OCI-LY1 (cell line): ENCODE measurements around the gene MYO3B.

Experiments
- H2AFZ ChIP-seq: fragments of 200-600 bp; sonication (generic), shearing (Covaris generic); 2 replicates; pipeline ENCODE4 v1.6.0; 2014; ENCODE audit warnings: antibody characterized with exemption, mild to moderate bottlenecking, low read length
- H3F3A ChIP-seq: fragments of 200-600 bp; sonication (generic), shearing (Covaris generic); 2 replicates; pipeline ENCODE4 v1.6.0; 2014; ENCODE audit warnings: mild to moderate bottlenecking, antibody characterized with exemption, low read length, moderate library complexity; ENCODE audit not compliant: insufficient read depth
- H3K27ac ChIP-seq: fragments of 200-600 bp; sonication (generic); 2 replicates; pipeline ENCODE4 v1.5.1; 2014; ENCODE audit warnings: low read length, mixed run types, mild to moderate bottlenecking, low read depth; ENCODE audit not compliant: poor library complexity, severe bottlenecking
- H3K27me3 ChIP-seq: fragments of 200-600 bp; sonication (generic); 2 replicates; pipeline ENCODE4 v1.6.0; 2014; ENCODE audit warnings: antibody characterized with exemption, mild to moderate bottlenecking, low read length, moderate library complexity; ENCODE audit not compliant: insufficient read depth
- H3K36me3 ChIP-seq: fragments of 200-600 bp; sonication (generic); 2 replicates; pipeline ENCODE4 v1.6.1; 2014; ENCODE audit warnings: mild to moderate bottlenecking, antibody characterized with exemption, low read length, moderate library complexity, mixed read lengths; ENCODE audit not compliant: insufficient read depth
- H3K4me1 ChIP-seq: fragments of 200-600 bp; sonication (generic); 2 replicates; pipeline ENCODE4 v1.5.1; 2014; ENCODE audit warnings: mild to moderate bottlenecking, low read length, moderate library complexity; ENCODE audit not compliant: insufficient read depth, severe bottlenecking
- H3K4me2 ChIP-seq: fragments of 200-600 bp; sonication (generic), shearing (Covaris generic); 2 replicates; pipeline ENCODE4 v1.6.1; 2014; ENCODE audit warnings: low read length
- H3K4me3 ChIP-seq: fragments of 200-600 bp; sonication (generic); 2 replicates; pipeline ENCODE4 v1.5.1; 2014; ENCODE audit warnings: low read length, low read depth, mild to moderate bottlenecking, mixed read lengths; ENCODE audit not compliant: poor library complexity, severe bottlenecking
- H3K79me2 ChIP-seq: fragments of 200-600 bp; shearing (Covaris generic); 2 replicates; pipeline ENCODE4 v1.6.1; 2016; ENCODE audit warnings: mixed run types, low read length, mixed read lengths; ENCODE audit not compliant: insufficient read depth
- H3K9ac ChIP-seq: fragments of 200-600 bp; sonication (generic), shearing (Covaris generic); 2 replicates; pipeline ENCODE4 v1.6.1; 2014; ENCODE audit warnings: mild to moderate bottlenecking, low read length, mixed read lengths
- H3K9me2 ChIP-seq: fragments of 200-600 bp; sonication (generic), shearing (Covaris generic); 2 replicates; pipeline ENCODE4 v1.6.1; 2014; ENCODE audit warnings: low read depth, mild to moderate bottlenecking, low read length, mixed read lengths
- H3K9me3 ChIP-seq: fragments of 200-600 bp; shearing (Covaris generic); 2 replicates; pipeline ENCODE4 v1.6.1; 2014; ENCODE audit warnings: low read length, mixed read lengths
- H4K20me1 ChIP-seq: fragments of 200-600 bp; sonication (generic), shearing (Covaris generic); 2 replicates; pipeline ENCODE4 v1.6.0; 2016; ENCODE audit warnings: mild to moderate bottlenecking, low read length; ENCODE audit not compliant: insufficient read depth
- EZH2 ChIP-seq: fragments of 200-600 bp; sonication (generic), shearing (Covaris generic); IDR thresholded peaks from 2 replicates; pipeline ENCODE4 v1.8.0; 2017; ENCODE audit warnings: borderline replicate concordance, mixed run types, mild to moderate bottlenecking, antibody characterized with exemption, low read length, moderate library complexity, mixed read lengths
- TF ChIP-seq, protein P1 (sequence below): fragments of 200-600 bp; sonication (generic), shearing (Covaris generic); IDR thresholded peaks from 2 replicates; pipeline ENCODE4 v1.5.1; 2017; ENCODE audit warnings: mild to moderate bottlenecking, antibody characterized with exemption, low read length, moderate library complexity, mixed read lengths

MYO3B gene

GRCh38 chr2:170514140-170514539, 336.2 kb downstream of the MYO3B start:
- Histone ChIP-seq H3K9me3 (no peaks in the 10 kb centered on the region), H3K27ac (no peak overlapping the region), H3K79me2 (no peaks in the 10 kb centered on the region), H3K27me3 (no peaks in the 10 kb centered on the region), H3K9me2 (no peaks in the 10 kb centered on the region), H3K4me3 (no peak overlapping the region), H3K4me1 (no peaks in the 10 kb centered on the region), H4K20me1 (no peaks in the 10 kb centered on the region), H3K36me3 (no peaks in the 10 kb centered on the region), H3F3A (no peaks in the 10 kb centered on the region), H3K4me2 (no peak overlapping the region), H2AFZ (no peak overlapping the region), H3K9ac (no peak overlapping the region)
- TF ChIP-seq, protein P1, sequence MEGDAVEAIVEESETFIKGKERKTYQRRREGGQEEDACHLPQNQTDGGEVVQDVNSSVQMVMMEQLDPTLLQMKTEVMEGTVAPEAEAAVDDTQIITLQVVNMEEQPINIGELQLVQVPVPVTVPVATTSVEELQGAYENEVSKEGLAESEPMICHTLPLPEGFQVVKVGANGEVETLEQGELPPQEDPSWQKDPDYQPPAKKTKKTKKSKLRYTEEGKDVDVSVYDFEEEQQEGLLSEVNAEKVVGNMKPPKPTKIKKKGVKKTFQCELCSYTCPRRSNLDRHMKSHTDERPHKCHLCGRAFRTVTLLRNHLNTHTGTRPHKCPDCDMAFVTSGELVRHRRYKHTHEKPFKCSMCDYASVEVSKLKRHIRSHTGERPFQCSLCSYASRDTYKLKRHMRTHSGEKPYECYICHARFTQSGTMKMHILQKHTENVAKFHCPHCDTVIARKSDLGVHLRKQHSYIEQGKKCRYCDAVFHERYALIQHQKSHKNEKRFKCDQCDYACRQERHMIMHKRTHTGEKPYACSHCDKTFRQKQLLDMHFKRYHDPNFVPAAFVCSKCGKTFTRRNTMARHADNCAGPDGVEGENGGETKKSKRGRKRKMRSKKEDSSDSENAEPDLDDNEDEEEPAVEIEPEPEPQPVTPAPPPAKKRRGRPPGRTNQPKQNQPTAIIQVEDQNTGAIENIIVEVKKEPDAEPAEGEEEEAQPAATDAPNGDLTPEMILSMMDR = no peak
- no peak for TF ChIP-seq EZH2

GRCh38 chr2:170517538-170517937, 339.6 kb downstream of the MYO3B start:
- TF ChIP-seq, protein P1 = no peak
- TF ChIP-seq EZH2 = no peak
- no peaks in the 10 kb centered on the region for H3K79me2 ChIP-seq
- no peaks in the 10 kb centered on the region for H4K20me1 ChIP-seq
- H3K4me1 ChIP-seq = no peaks in the 10 kb centered on the region
- H2AFZ ChIP-seq = no peak overlapping the region
- no peaks in the 10 kb centered on the region for H3K9me2 ChIP-seq
- no peak overlapping the region for H3K27ac ChIP-seq
- H3K9ac ChIP-seq = no peak overlapping the region
- H3K27me3 ChIP-seq = no peaks in the 10 kb centered on the region
- H3K4me3 ChIP-seq = no peak overlapping the region
- H3K4me2 ChIP-seq = no peak overlapping the region
- H3K9me3 ChIP-seq = no peaks in the 10 kb centered on the region
- H3F3A ChIP-seq = no peaks in the 10 kb centered on the region
- H3K36me3 ChIP-seq = no peaks in the 10 kb centered on the region

GRCh38 chr2:170518911-170519310, 341.0 kb downstream of the MYO3B start:
- TF ChIP-seq, protein P1 = no peak
- TF ChIP-seq EZH2 = no peak
- H3F3A ChIP-seq = no peaks in the 10 kb centered on the region
- no peaks in the 10 kb centered on the region for H3K4me1 ChIP-seq
- no peaks in the 10 kb centered on the region for H4K20me1 ChIP-seq
- no peak overlapping the region for H2AFZ ChIP-seq
- H3K9ac ChIP-seq = no peak overlapping the region
- H3K27ac ChIP-seq = no peak overlapping the region
- H3K36me3 ChIP-seq = no peaks in the 10 kb centered on the region
- no peak overlapping the region for H3K4me3 ChIP-seq
- H3K79me2 ChIP-seq = no peaks in the 10 kb centered on the region
- H3K27me3 ChIP-seq = no peaks in the 10 kb centered on the region
- no peaks in the 10 kb centered on the region for H3K9me3 ChIP-seq
- H3K4me2 ChIP-seq = no peak overlapping the region
- no peaks in the 10 kb centered on the region for H3K9me2 ChIP-seq
